Hematopoietic multipotent progenitor cell (in vitro differentiated cells): Measurements from ENCODE around the gene PLXNC1. TPM values are rescaled to one million over a fixed set of nuclear protein-coding genes. Genes with fewer than 3 reads are reported as not detected.
A peak's percentile ranks its signal among the peaks of the same experiment; 100 is the strongest.

Experiments used
- DNase-seq, 3 donors: peaks; one replicate each; pipeline ENCODE4 v3.0.0-alpha.2; 2011 to 2015; ENCODE audit warnings: low read depth in 2 of 3, low spot score in 2 of 3
- total RNA-seq: library from RNA; depleted of rRNA; stranded (reverse); fragments of >200 nt; gene quantifications from one replicate; pipeline ENCODE4 v1.2.3, GENCODE V29; 2012

PLXNC1 gene
- total RNA-seq, 1 donor = 49.8 TPM

- peak in 1 of 3 donors; percentile 4 for DNase-seq
These were observed 178.3 kb downstream of the PLXNC1 start for GRCh38 chr12:94326727-94327126.

DNA sequence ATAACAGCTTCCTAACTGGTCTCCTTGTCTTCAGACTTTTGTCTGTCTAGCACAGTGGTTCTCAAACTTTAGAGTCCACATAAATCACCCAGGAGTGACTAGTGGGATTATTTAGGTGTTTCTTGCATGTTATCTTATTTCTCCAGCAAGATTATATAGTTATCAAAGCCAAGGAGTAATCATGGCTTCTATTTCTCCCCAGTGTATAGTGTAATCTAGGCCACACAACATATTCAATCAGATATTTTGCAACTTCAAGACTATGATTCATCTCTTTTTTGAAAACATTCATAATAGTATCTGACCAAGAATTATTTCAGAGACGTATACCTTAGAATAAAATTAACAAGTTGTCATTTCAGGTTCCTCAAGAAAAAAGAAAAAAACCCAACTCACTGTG is 179.4 kb downstream of the PLXNC1 start:
- DNase-seq = no peak

- DNase-seq = peak in 2 of 3 donors; percentile 7 to 35
These were observed 181.0 kb downstream of the PLXNC1 start for GRCh38 chr12:94329366-94329765.

GRCh38 chr12:94333396-94333795 is 185.0 kb downstream of the PLXNC1 start:
- DNase-seq = peak in 2 of 3 donors; percentile 18 to 64

- DNase-seq = peak in 1 of 3 donors; percentile 12
These were observed 188.0 kb downstream of the PLXNC1 start for GRCh38 chr12:94336211-94336925.

DNA sequence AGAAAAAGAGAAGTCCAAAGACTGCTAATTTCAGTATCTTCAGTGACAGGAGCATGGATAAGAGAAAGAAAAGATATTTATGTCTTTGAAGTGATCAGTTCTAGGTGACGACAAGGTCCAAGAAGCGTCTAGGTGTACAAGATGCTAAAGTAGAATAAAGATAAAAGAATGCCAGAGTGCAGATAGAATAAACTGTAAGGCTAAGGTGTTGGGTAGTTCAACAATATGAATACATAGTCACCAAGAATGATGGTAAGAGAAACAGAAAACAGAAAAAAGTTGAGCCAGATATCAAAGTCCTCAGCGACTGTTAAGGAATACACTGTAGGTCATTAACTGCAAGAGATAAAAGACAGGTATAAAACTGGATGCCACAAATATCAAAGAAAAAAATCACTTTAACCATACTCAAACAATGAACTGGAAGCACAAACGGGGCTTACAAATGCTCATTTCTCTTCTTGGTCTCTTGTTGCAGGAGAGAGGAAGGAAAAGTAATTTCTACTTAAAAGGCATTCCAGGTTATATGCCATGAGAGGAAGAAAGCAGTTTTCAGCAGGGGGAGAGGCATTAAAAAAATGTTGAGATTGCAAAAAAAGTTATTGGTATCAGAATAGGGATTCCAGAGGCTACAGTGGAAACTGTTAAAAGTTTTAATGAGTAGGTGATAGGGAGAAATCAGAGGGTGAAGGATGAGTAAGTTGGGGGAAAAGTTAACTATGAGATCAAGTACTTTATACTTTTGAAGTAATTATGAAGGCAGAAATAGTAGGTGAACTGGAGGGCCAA is 189.8 kb downstream of the PLXNC1 start:
- no peak for DNase-seq

GRCh38 chr12:94340573-94340972 is 192.2 kb downstream of the PLXNC1 start:
- DNase-seq = no peak

GRCh38 chr12:94353130-94353529 is 204.8 kb downstream of the PLXNC1 start:
- no peak for DNase-seq
